COLO829 (cell line): ENCODE data around the gene IRF7.

Source experiments
- DNase-seq: peaks from one replicate; pipeline ENCODE4 v3.0.0; 2012; ENCODE audit warnings: low spot score

The IRF7 gene

DNA sequence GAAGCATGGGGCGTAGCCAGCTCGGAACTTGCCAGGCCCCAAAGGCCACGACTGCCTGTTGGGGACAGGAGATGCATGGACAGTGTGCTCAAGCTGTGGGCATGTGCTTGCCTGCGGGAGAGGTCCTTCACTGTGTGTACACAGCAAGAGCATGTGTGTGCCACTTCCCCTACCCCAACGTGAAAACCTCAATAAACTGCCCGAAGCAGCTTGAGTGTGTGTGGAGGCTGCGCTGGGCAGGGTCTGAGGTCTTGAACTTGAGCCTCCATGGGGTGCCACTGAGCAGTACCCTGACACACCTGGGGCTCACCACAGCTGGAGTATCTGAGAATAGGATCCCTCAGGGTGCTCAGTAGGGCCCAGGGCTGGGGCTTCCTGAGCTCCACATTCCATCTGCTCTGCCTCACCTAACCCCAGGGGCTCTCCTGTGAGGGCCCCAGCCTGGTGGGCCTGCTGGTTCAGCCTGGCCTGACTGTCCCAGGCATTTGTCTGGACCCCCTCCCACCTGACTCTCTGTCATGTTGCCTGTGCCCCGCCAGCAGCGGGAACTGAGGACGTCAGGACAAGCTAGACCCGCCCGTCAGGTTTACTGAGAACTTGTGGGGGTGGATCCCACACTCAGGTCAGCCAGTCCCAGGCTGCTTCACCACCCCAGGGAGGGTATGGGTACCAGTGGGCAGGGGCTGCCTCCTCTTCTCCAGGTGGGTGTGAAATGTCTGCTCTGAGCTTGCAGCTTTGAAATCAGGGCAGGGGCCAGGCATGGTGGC, 51.8 kb downstream of the IRF7 start:
- DNase-seq, result no peak

DNA sequence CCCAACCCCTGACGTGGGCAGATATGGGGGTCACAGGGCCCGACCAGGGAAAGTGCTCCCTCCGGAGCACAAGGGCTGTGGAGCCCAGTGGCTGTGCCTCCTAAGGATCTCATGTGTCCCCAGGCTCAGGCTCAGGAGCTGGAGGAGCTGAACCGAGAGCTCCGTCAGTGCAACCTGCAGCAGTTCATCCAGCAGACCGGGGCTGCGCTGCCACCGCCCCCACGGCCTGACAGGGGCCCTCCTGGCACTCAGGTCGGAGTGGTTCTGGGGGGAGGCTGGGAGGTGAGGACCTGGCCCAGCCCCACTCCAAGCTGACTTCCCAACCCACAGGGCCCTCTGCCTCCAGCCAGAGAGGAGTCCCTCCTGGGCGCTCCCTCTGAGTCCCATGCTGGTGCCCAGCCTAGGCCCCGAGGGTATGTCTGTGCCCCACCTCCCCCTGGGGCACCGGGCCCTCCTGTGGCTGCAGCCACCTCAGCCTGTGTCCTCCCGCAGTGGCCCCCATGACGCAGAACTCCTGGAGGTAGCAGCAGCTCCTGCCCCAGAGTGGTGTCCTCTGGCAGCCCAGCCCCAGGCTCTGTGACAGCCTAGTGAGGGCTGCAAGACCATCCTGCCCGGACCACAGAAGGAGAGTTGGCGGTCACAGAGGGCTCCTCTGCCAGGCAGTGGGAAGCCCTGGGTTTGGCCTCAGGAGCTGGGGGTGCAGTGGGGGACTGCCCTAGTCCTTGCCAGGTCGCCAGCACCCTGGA, 52.5 kb downstream of the IRF7 start:
- DNase-seq, result no peak
